ENCODE data around the gene DNAH11. TPM values are rescaled to one million over a fixed set of nuclear protein-coding genes. Genes with fewer than 3 reads are reported as not detected.

DNAH11 gene
- total and polyA plus RNA-seq, 2 of the 8 experiments (the other 6 are each of a cell fraction or from before 2014, with no cell fraction given) = 1.8 to 4.9 TPM

DNA sequence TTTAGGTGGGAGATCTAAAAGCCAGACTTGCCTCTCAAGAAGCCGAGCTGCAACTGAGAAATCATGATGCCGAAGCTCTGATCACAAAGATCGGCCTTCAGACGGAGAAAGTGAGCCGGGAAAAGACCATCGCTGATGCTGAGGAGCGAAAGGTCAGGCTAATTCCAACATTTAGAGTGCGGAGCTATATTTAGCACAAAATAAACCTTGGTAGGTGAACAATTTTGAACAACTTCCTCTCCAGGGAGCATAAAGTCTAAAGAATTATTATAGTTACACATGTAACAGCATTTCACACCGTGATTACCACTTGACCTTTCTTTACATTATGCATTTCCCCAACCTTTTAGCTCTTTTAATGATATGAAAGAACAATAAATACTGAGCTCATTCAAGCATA is 236.1 kb downstream of the DNAH11 start:
- DNase-seq (ENCODE audit: low read depth in 1 of 2, low spot score in 2 of 2) (no peak), FAIRE-seq (peak; percentile 19)
- no peaks in the 10 kb centered on the region for H3K9me3 ChIP-seq (ENCODE audit: insufficient read depth in 2 of 2, low read depth in 1 of 2, low read length in 1 of 2)
- POLR2A ChIA-PET (ENCODE audit: partially characterized antibody) = no interaction called here
- no peak overlapping the region; the same call in 1 of the 2 replicates for H2BK5ac ChIP-seq (ENCODE audit: low read depth, low read length)
- H4K91ac ChIP-seq (replicated peaks; ENCODE audit: insufficient read length, low read length) = no peak overlapping the region
- no peaks in the 10 kb centered on the region for H4K20me1 ChIP-seq (replicated peaks in 1 of 2; ENCODE audit: control insufficient read depth in 1 of 2, insufficient read depth in 2 of 2, low read length in 2 of 2)
- WGBS, 2 experiments (ENCODE audit: extremely low coverage in 1 of 2, insufficient coverage in 1 of 2, insufficient read length in 1 of 2, insufficient replicate concordance in 2 of 2, low coverage in 1 of 2, low lambda C conversion rate in 2 of 2, missing lambda C conversion rate in 1 of 2) = 96% methylated on average over 9 of the region's 9 CpGs; no CpG with 5 or more reads in 1 of the 2 experiments
- H2BK12ac ChIP-seq (ENCODE audit: low read depth, low read length) = no peak overlapping the region
- no peaks in the 10 kb centered on the region for H3K79me2 ChIP-seq (ENCODE audit: control insufficient read depth in 1 of 2, insufficient read depth in 2 of 2, low read length in 2 of 2)
- H2BK15ac ChIP-seq (ENCODE audit: low read length) = no peak overlapping the region
- H2BK120ac ChIP-seq (replicated peaks; ENCODE audit: low read depth, low read length) = no peak overlapping the region
- H2BK20ac ChIP-seq (ENCODE audit: low read length) = no peak overlapping the region
- CTCF ChIA-PET (ENCODE audit: partially characterized antibody) = interaction anchor here (1.0 to 3.7 kb wide), 3 partner anchors 11 to 222 kb away, joined by 4 to 23 read pairs (median 6); no protein-coding TSS in a partner anchor
- no peak overlapping the region for H3K4me2 ChIP-seq (ENCODE audit: insufficient read depth in 1 of 2, low read depth in 2 of 2, low read length in 2 of 2)
- H2AFZ ChIP-seq (ENCODE audit: low read length) = 0 out of 2 replicates have a peak overlapping the region, but pooled peaks have one; percentile 4
- H3K56ac ChIP-seq (replicated peaks; ENCODE audit: insufficient read length, low read depth, low read length) = no peak overlapping the region
- H3K27ac ChIP-seq (ENCODE audit: low read depth, low read length) = no peak overlapping the region
- H3K4ac ChIP-seq (replicated peaks; ENCODE audit: insufficient read length, low read depth, low read length) = no peak overlapping the region
- peaks cover 0 to 9% (median 5%) of the 10 kb centered on the region in 4 experiments; a peak in 5 of 7 replicates for H3K4me1 ChIP-seq (replicated peaks in 1 of 4; ENCODE audit: control insufficient read depth in 3 of 4, insufficient read depth in 4 of 4, low read length in 3 of 4)
- H3K4me3 ChIP-seq (ENCODE audit: extremely low read depth in 1 of 4, insufficient read depth in 2 of 4, low read depth in 3 of 4, low read length in 4 of 4) = no peak overlapping the region
- no peaks in the 10 kb centered on the region for H3K79me1 ChIP-seq (ENCODE audit: low read depth, low read length)
- H2AK5ac ChIP-seq (ENCODE audit: low read depth, low read length) = no peak overlapping the region
- no peaks in the 10 kb centered on the region for H3K36me3 ChIP-seq (ENCODE audit: control insufficient read depth in 2 of 4, insufficient read depth in 4 of 4, low read length in 3 of 4)
- H4K5ac ChIP-seq (ENCODE audit: insufficient read length, low read depth, low read length) = no peak overlapping the region
- H3K14ac ChIP-seq (ENCODE audit: insufficient read length) = no peak overlapping the region
- H3K23me2 ChIP-seq (ENCODE audit: low read depth, low read length) = no peaks in the 10 kb centered on the region
- no peaks in the 10 kb centered on the region for H3K27me3 ChIP-seq (replicated peaks in 1 of 4; ENCODE audit: control insufficient read depth in 3 of 4, extremely low read depth in 1 of 4, insufficient read depth in 3 of 4, low read length in 3 of 4)
- no peak overlapping the region for H3K23ac ChIP-seq (ENCODE audit: insufficient read length)
- H3K18ac ChIP-seq (ENCODE audit: extremely low read depth, low read length) = no peak overlapping the region
- no peak overlapping the region for H4K8ac ChIP-seq (ENCODE audit: extremely low read depth, insufficient read depth, low read length)
- no peak overlapping the region for H3K9ac ChIP-seq (replicated peaks in 1 of 4; ENCODE audit: extremely low read depth in 1 of 4, low read depth in 3 of 4, low read length in 3 of 4)
- TF ChIP-seq BRCA1 (IDR thresholded peaks at IDR 0.05; ENCODE audit: low read depth, low read length) (no peak), TBP (IDR thresholded peaks at IDR 0.05; ENCODE audit: low read depth, low read length) (no peak), SRF (IDR thresholded peaks at IDR 0.05; ENCODE audit: low read depth, low read length) (no peak), ZNF274 (IDR thresholded peaks at IDR 0.05; ENCODE audit: borderline replicate concordance, extremely low read depth, low read length) (no peak), POLR2A (IDR thresholded peaks at IDR 0.05; ENCODE audit: control extremely low read depth in 1 of 2, low read depth in 2 of 2, low read length in 2 of 2) (no peak), TAF1 (IDR thresholded peaks at IDR 0.05; ENCODE audit: low read depth, low read length) (no peak), SIRT6 (IDR thresholded peaks at IDR 0.05; ENCODE audit: low read length) (no peak), EP300 (IDR thresholded peaks at IDR 0.05; ENCODE audit: borderline replicate concordance in 1 of 2, low read depth in 2 of 2, low read length in 2 of 2) (no peak), KDM4A (IDR thresholded peaks at IDR 0.05; ENCODE audit: low read depth, low read length, severe bottlenecking) (no peak), RAD21 (IDR thresholded peaks at IDR 0.05 in 1 of 2, conservative IDR thresholded peaks at IDR 0.05 in 1 of 2; ENCODE audit: low read depth in 2 of 2, low read length in 2 of 2) (no peak), CEBPB (IDR thresholded peaks at IDR 0.05; ENCODE audit: low read depth, low read length) (no peak), SP1 (IDR thresholded peaks at IDR 0.05; ENCODE audit: low read depth, low read length) (no peak)
- TF ChIP-seq, protein P1, sequence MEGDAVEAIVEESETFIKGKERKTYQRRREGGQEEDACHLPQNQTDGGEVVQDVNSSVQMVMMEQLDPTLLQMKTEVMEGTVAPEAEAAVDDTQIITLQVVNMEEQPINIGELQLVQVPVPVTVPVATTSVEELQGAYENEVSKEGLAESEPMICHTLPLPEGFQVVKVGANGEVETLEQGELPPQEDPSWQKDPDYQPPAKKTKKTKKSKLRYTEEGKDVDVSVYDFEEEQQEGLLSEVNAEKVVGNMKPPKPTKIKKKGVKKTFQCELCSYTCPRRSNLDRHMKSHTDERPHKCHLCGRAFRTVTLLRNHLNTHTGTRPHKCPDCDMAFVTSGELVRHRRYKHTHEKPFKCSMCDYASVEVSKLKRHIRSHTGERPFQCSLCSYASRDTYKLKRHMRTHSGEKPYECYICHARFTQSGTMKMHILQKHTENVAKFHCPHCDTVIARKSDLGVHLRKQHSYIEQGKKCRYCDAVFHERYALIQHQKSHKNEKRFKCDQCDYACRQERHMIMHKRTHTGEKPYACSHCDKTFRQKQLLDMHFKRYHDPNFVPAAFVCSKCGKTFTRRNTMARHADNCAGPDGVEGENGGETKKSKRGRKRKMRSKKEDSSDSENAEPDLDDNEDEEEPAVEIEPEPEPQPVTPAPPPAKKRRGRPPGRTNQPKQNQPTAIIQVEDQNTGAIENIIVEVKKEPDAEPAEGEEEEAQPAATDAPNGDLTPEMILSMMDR (IDR thresholded peaks at IDR 0.05; ENCODE audit: control extremely low read depth in 1 of 3, insufficient read depth in 1 of 3, low read depth in 1 of 3, low read length in 3 of 3) = no peak
